ENCODE data around the gene PPP1R14B. TPM values are rescaled to one million over a fixed set of nuclear protein-coding genes. Genes with fewer than 3 reads are reported as not detected.

The PPP1R14B gene
- polyA plus RNA-seq, 3 donors, result 11.7 to 40.7 (median 34.2) TPM

- peaks cover 61% of the 10 kb centered on the region for H3K4me1 Mint-ChIP-seq
These were observed 5.6 kb downstream of the PPP1R14B start for GRCh38 chr11:64241241-64241490.

More at GRCh38 chr11:64241241-64241490, 5.6 kb downstream of the PPP1R14B start:
- Histone ChIP-seq H3K9me3 (replicated peaks in 1 of 2; ENCODE audit: control insufficient read depth in 1 of 2, insufficient read depth in 1 of 2, low read length in 2 of 2) (no peaks in the 10 kb centered on the region), H3K4me1 (ENCODE audit: control insufficient read depth in 1 of 2, insufficient read depth in 2 of 2, low read length in 2 of 2) (peaks cover 66 to 76% of the 10 kb centered on the region in 2 donors), H3K4me2 (replicated peaks; ENCODE audit: extremely low read depth, low read length, poor library complexity, severe bottlenecking) (peak overlapping the region; percentile 99), H4K20me1 (ENCODE audit: insufficient read depth, low read length) (no peaks in the 10 kb centered on the region), H3K79me2 (ENCODE audit: insufficient read depth, low read length) (peaks cover 39% of the 10 kb centered on the region), H3K4me3 (replicated peaks in 1 of 3; ENCODE audit: low read depth in 2 of 3, low read length in 3 of 3) (peak overlapping the region; percentile 38 to 84 (median 41)), H3K27me3 (ENCODE audit: control insufficient read depth in 2 of 2, insufficient read depth in 2 of 2, low read length in 2 of 2) (no peaks in the 10 kb centered on the region), H3K9ac (ENCODE audit: insufficient read depth, low read length, poor library complexity, severe bottlenecking) (peak overlapping the region; percentile 95), H3K27ac (ENCODE audit: low read depth in 1 of 2, low read length in 2 of 2) (peak overlapping the region; percentile 96 to 100), H3K36me3 (replicated peaks in 1 of 2; ENCODE audit: control insufficient read depth in 1 of 2, insufficient read depth in 2 of 2, low read length in 2 of 2) (peaks cover 10 to 12% of the 10 kb centered on the region in 2 donors), H2AFZ (ENCODE audit: insufficient read depth, low read depth, low read length, poor library complexity, severe bottlenecking) (peak overlapping the region; percentile 43)
- Mint-ChIP-seq H3K27ac (peak overlapping the region; percentile 100), H3K27me3 (ENCODE audit: low read depth in 3 of 3) (peaks cover 0 to 5% (median 0%) of the 10 kb centered on the region in 3 donors), H3K9me3 (no peaks in the 10 kb centered on the region), H3K36me3 (peaks cover 22 to 24% of the 10 kb centered on the region in 2 donors), H3K4me3 (peak overlapping the region; percentile 87 to 92)
- 0% methylated on average over 21 of the region's 24 CpGs for WGBS (ENCODE audit: insufficient coverage)
- DNase-seq, result peak in 2 of 3 donors; percentile 98 to 99
- intact Hi-C loops (cut with micrococcal nuclease), result loop anchor here (2.0 to 5.0 kb wide), 4 partner anchors 14 to 64 kb away; partner anchors contain the start of genes FERMT3 (in 2 of the 2), CATSPERZ (in 1 of the 2), ESRRA (in 1 of the 2) and NUDT22 (in 1 of the 2)
- TF ChIP-seq CTCF (IDR thresholded peaks at IDR 0.05), result no peak
